OCI-LY7 (cell line): ENCODE data around the gene BBLN. TPM values are rescaled to one million over a fixed set of nuclear protein-coding genes. Genes with fewer than 3 reads are reported as not detected.

Experiments used
- BruUV-seq: library from RNA; stranded (reverse); fragments of 400-500 nt; replicated peaks from 2 replicates; lab custom pipeline; 2021; lab: Mats Ljungman, UMichigan
- CTCF ChIA-PET: fragments of 300-600 bp; sonication (Branson Sonifier 250); formaldehyde crosslinking; loops from one replicate; lab custom pipeline; 2022; ENCODE audit warnings: antibody characterized with exemption; ENCODE audit not compliant: unreplicated experiment; lab: Charles Lee
- POLR2A ChIA-PET: fragments of 300-600 bp; sonication (Branson Sonifier 250); formaldehyde crosslinking; loops from one replicate; lab custom pipeline; 2022; ENCODE audit warnings: antibody characterized with exemption; lab: Charles Lee
- DNase-seq: peaks from one replicate; pipeline ENCODE4 v3.0.0-alpha.2; 2015; ENCODE audit warnings: low spot score
- H2AFZ ChIP-seq: fragments of 200-600 bp; sonication (generic), shearing (Covaris generic); 2 replicates; pipeline ENCODE4 v1.6.1; 2014; ENCODE audit warnings: mild to moderate bottlenecking, antibody characterized with exemption, low read length, moderate library complexity
- H3K27ac ChIP-seq: fragments of 200-600 bp; sonication (generic); 2 replicates; pipeline ENCODE4 v1.5.1; 2014; ENCODE audit warnings: mixed run types, low read depth, mild to moderate bottlenecking, moderate library complexity, low read length, inconsistent platforms; ENCODE audit not compliant: poor library complexity, severe bottlenecking
- H3K36me3 ChIP-seq: fragments of 200-600 bp; sonication (generic); 2 replicates; pipeline ENCODE4 v1.6.1; 2014; ENCODE audit warnings: mild to moderate bottlenecking, antibody characterized with exemption, low read length, moderate library complexity, mixed read lengths; ENCODE audit not compliant: insufficient read depth
- H3K4me1 ChIP-seq: fragments of 200-600 bp; sonication (generic); 2 replicates; pipeline ENCODE4 v1.5.1; 2014; ENCODE audit warnings: mild to moderate bottlenecking, low read length; ENCODE audit not compliant: insufficient read depth, poor library complexity, severe bottlenecking
- H3K4me2 ChIP-seq: fragments of 200-600 bp; sonication (generic); 2 replicates; pipeline ENCODE4 v1.6.1; 2014; ENCODE audit warnings: mild to moderate bottlenecking, low read length
- H3K4me3 ChIP-seq: fragments of 200-600 bp; sonication (generic); 2 replicates; pipeline ENCODE4 v1.5.1; 2014; ENCODE audit warnings: mild to moderate bottlenecking, low read depth, low read length; ENCODE audit not compliant: poor library complexity, severe bottlenecking
- H3K79me2 ChIP-seq: fragments of 200-600 bp; sonication (generic); 2 replicates; pipeline ENCODE4 v1.6.1; 2016; ENCODE audit warnings: low read depth, mild to moderate bottlenecking, low read length, moderate library complexity, mixed read lengths; ENCODE audit not compliant: insufficient read depth
- H3K9me2 ChIP-seq: fragments of 200-600 bp; sonication (generic); 2 replicates; pipeline ENCODE4 v1.6.1; 2016; ENCODE audit warnings: mild to moderate bottlenecking, low read length, mixed read lengths; ENCODE audit not compliant: insufficient read depth
- H3K9me3 ChIP-seq: fragments of 200-600 bp; sonication (generic); 2 replicates; pipeline ENCODE4 v1.6.1; 2014; ENCODE audit warnings: mild to moderate bottlenecking, mixed run types, low read length, mixed read lengths
- H4K20me1 ChIP-seq: fragments of 200-600 bp; sonication (generic); 2 replicates; pipeline ENCODE4 v1.6.1; 2014; ENCODE audit warnings: mild to moderate bottlenecking, antibody characterized with exemption, low read length, moderate library complexity, mixed read lengths; ENCODE audit not compliant: insufficient read depth
- CTCF ChIP-seq: fragments of 200-600 bp; sonication (generic); conservative IDR thresholded peaks from 2 replicates; pipeline ENCODE4 v1.5.1; 2014; ENCODE audit warnings: mild to moderate bottlenecking, antibody characterized with exemption, low read length, moderate library complexity, mixed read lengths
- EZH2phosphoT487 ChIP-seq: fragments of 200-600 bp; sonication (generic); IDR thresholded peaks from 2 replicates; pipeline ENCODE4 v1.6.1; 2018; ENCODE audit warnings: low read depth, borderline replicate concordance, mild to moderate bottlenecking, mixed run types, antibody characterized with exemption, low read length, moderate library complexity, mixed read lengths
- intact Hi-C: fragments of 100-400 bp; cut with micrococcal nuclease; formaldehyde crosslinking; loops from one replicate; pipeline ENCODE4 v1.10.0; 2022; ENCODE audit not compliant: unreplicated experiment
- total RNA-seq, 2 experiments: library from RNA; depleted of rRNA in 1 of 2; stranded (reverse); fragments of >200 nt in 1 of 2; shearing (Covaris generic) in 1 of 2; gene quantifications; 2 replicates each; pipeline ENCODE4 v1.2.3, GENCODE V29; 2014 to 2022

Gene BBLN
- total RNA-seq, 2 experiments from 2014 or later: 66.9 to 104 TPM

GRCh38 chr9:128121924-128122808, 37.9 kb upstream of the BBLN start:
- ChIA-PET POLR2A (no interaction called here), CTCF (no interaction called here)
- no peak for DNase-seq
- H3K36me3 ChIP-seq: peaks cover 61% of the 10 kb centered on the region
- no peak overlapping the region for H2AFZ ChIP-seq
- intact Hi-C loops: no loop called here
- H3K4me3 ChIP-seq: no peak overlapping the region
- no peaks in the 10 kb centered on the region for H3K9me3 ChIP-seq
- TF ChIP-seq EZH2phosphoT487: no peak
- no peak for TF ChIP-seq CTCF
- H3K4me2 ChIP-seq: no peak overlapping the region
- H3K79me2 ChIP-seq: peaks cover 21% of the 10 kb centered on the region
- peaks cover 17% of the 10 kb centered on the region for H3K4me1 ChIP-seq
- 0 out of 2 replicates have a peak, but pooled peaks cover 7% of the 10 kb centered on the region for H4K20me1 ChIP-seq
- H3K9me2 ChIP-seq: no peaks in the 10 kb centered on the region
- H3K27ac ChIP-seq: no peak overlapping the region
- BruUV-seq: no TSS peak

- BruUV-seq: no TSS peak
- no peak overlapping the region for H2AFZ ChIP-seq
- ChIA-PET POLR2A (no interaction called here), CTCF (no interaction called here)
- peaks cover 24% of the 10 kb centered on the region for H3K79me2 ChIP-seq
- H3K27ac ChIP-seq: no peak overlapping the region
- no peak for TF ChIP-seq CTCF
- TF ChIP-seq EZH2phosphoT487: no peak
- H3K4me1 ChIP-seq: peaks cover 17% of the 10 kb centered on the region
- no peaks in the 10 kb centered on the region for H3K9me3 ChIP-seq
- H4K20me1 ChIP-seq: 0 out of 2 replicates have a peak, but pooled peaks cover 7% of the 10 kb centered on the region
- no peaks in the 10 kb centered on the region for H3K9me2 ChIP-seq
- H3K4me2 ChIP-seq: no peak overlapping the region
- no peak overlapping the region for H3K4me3 ChIP-seq
- peaks cover 55% of the 10 kb centered on the region for H3K36me3 ChIP-seq
- DNase-seq: no peak
- intact Hi-C loops: no loop called here
Measured at GRCh38 chr9:128122809-128123175, 37.3 kb upstream of the BBLN start.

- Histone ChIP-seq H3K4me2 (no peak overlapping the region), H3K79me2 (peaks cover 24% of the 10 kb centered on the region), H3K4me1 (peaks cover 17% of the 10 kb centered on the region), H3K36me3 (peaks cover 55% of the 10 kb centered on the region), H4K20me1 (0 out of 2 replicates have a peak, but pooled peaks cover 7% of the 10 kb centered on the region), H3K27ac (no peak overlapping the region), H3K9me3 (no peaks in the 10 kb centered on the region), H2AFZ (no peak overlapping the region), H3K4me3 (no peak overlapping the region), H3K9me2 (no peaks in the 10 kb centered on the region)
- no TSS peak for BruUV-seq
- intact Hi-C loops: no loop called here
- TF ChIP-seq EZH2phosphoT487: no peak
- TF ChIP-seq CTCF: no peak
- CTCF ChIA-PET: no interaction called here
- POLR2A ChIA-PET: no interaction called here
- no peak for DNase-seq
Measured at GRCh38 chr9:128123451-128124080, 36.5 kb upstream of the BBLN start.
